MCF 10A (cell line): Measurements from ENCODE around the gene FST. TPM values are rescaled to one million over a fixed set of nuclear protein-coding genes. Genes with fewer than 3 reads are reported as not detected.

Source experiments
- BruUV-seq: library from RNA; stranded (reverse); fragments of 400-500 nt; replicated peaks from 2 replicates; lab custom pipeline; 2021; lab: Mats Ljungman, UMichigan
- CTCF ChIA-PET: fragments of 300-600 bp; sonication (Branson Sonifier 250); formaldehyde crosslinking; extraction: SDS; loops from one replicate; lab custom pipeline; 2021; ENCODE audit warnings: antibody characterized with exemption, inconsistent platforms; lab: Yijun Ruan, JAX
- POLR2A ChIA-PET: fragments of 300-600, 350-650 bp; sonication (Branson Sonifier 250); formaldehyde crosslinking; extraction: SDS; loops from one replicate; lab custom pipeline; 2020; ENCODE audit warnings: antibody characterized with exemption, inconsistent platforms; lab: Yijun Ruan, JAX
- DNase-seq: peaks from one replicate; pipeline ENCODE4 v3.0.0-alpha.2; 2018; ENCODE audit not compliant: unreplicated experiment
- H3K27ac Mint-ChIP-seq: one replicate; pipeline ENCODE4 v1.8.0; 2022; ENCODE audit warnings: mild to moderate bottlenecking, low read depth, mixed read lengths; ENCODE audit not compliant: unreplicated experiment
- H3K27me3 Mint-ChIP-seq: one replicate; pipeline ENCODE4 v1.8.0; 2022; ENCODE audit warnings: mixed read lengths; ENCODE audit not compliant: insufficient read depth, unreplicated experiment
- H3K36me3 Mint-ChIP-seq: one replicate; pipeline ENCODE4 v1.8.0; 2022; ENCODE audit warnings: mild to moderate bottlenecking, moderate library complexity, mixed read lengths; ENCODE audit not compliant: insufficient read depth, unreplicated experiment
- H3K4me1 Mint-ChIP-seq: one replicate; pipeline ENCODE4 v1.8.0; 2022; ENCODE audit warnings: mixed read lengths; ENCODE audit not compliant: insufficient read depth, unreplicated experiment
- H3K4me3 Mint-ChIP-seq: one replicate; pipeline ENCODE4 v1.8.0; 2022; ENCODE audit warnings: mild to moderate bottlenecking, moderate library complexity, mixed read lengths; ENCODE audit not compliant: unreplicated experiment
- H3K9me3 Mint-ChIP-seq: one replicate; pipeline ENCODE4 v1.8.0; 2022; ENCODE audit warnings: mixed read lengths; ENCODE audit not compliant: unreplicated experiment
- intact Hi-C: fragments of 100-400 bp; cut with micrococcal nuclease; formaldehyde crosslinking; loops from 2 replicates; pipeline ENCODE4 v1.14.1; 2022
- total RNA-seq: library from RNA; stranded (reverse); gene quantifications from 2 replicates; pipeline ENCODE4 v1.2.3, GENCODE V29; 2022
- TF ChIP-seq, protein P1 (sequence below): fragments of 200-600 bp; IDR thresholded peaks from one replicate; pipeline ENCODE4 v1.8.0; 2022; ENCODE audit warnings: antibody characterized with exemption, mild to moderate bottlenecking; ENCODE audit not compliant: unreplicated experiment

Gene FST
- total RNA-seq, 1 experiment from 2014 or later, result 7.3 TPM

GRCh38 chr5:53503562-53504218 is 23.3 kb downstream of the FST start:
- H3K36me3 Mint-ChIP-seq, result no peaks in the 10 kb centered on the region
- H3K27ac Mint-ChIP-seq, result no peak overlapping the region
- no peak for DNase-seq
- H3K27me3 Mint-ChIP-seq, result no peaks in the 10 kb centered on the region
- ChIA-PET POLR2A (interaction anchor here (0.7 to 1.0 kb wide), 3 partner anchors 10 to 22 kb away, joined by 3 to 4 read pairs (median 3); no protein-coding TSS in a partner anchor), CTCF (interaction anchor here (0.6 kb wide), 1 partner anchor 121 kb away, joined by 3 read pairs; no protein-coding TSS in a partner anchor)
- H3K9me3 Mint-ChIP-seq, result peaks cover 10% of the 10 kb centered on the region
- H3K4me1 Mint-ChIP-seq, result no peaks in the 10 kb centered on the region
- TF ChIP-seq, protein P1, sequence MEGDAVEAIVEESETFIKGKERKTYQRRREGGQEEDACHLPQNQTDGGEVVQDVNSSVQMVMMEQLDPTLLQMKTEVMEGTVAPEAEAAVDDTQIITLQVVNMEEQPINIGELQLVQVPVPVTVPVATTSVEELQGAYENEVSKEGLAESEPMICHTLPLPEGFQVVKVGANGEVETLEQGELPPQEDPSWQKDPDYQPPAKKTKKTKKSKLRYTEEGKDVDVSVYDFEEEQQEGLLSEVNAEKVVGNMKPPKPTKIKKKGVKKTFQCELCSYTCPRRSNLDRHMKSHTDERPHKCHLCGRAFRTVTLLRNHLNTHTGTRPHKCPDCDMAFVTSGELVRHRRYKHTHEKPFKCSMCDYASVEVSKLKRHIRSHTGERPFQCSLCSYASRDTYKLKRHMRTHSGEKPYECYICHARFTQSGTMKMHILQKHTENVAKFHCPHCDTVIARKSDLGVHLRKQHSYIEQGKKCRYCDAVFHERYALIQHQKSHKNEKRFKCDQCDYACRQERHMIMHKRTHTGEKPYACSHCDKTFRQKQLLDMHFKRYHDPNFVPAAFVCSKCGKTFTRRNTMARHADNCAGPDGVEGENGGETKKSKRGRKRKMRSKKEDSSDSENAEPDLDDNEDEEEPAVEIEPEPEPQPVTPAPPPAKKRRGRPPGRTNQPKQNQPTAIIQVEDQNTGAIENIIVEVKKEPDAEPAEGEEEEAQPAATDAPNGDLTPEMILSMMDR, result no peak
- no peak overlapping the region for H3K4me3 Mint-ChIP-seq
- BruUV-seq, result no TSS peak
- intact Hi-C loops, result no loop called here

GRCh38 chr5:53507013-53507412 is 26.6 kb downstream of the FST start:
- ChIA-PET POLR2A (no interaction called here), CTCF (interaction anchor here (0.8 kb wide), 1 partner anchor 22 kb away, joined by 5 read pairs; no protein-coding TSS in a partner anchor)
- Mint-ChIP-seq H3K27me3 (no peaks in the 10 kb centered on the region), H3K4me1 (no peaks in the 10 kb centered on the region), H3K36me3 (no peaks in the 10 kb centered on the region), H3K27ac (no peak overlapping the region), H3K4me3 (no peak overlapping the region), H3K9me3 (peaks cover 20% of the 10 kb centered on the region)
- TF ChIP-seq, protein P1, result no peak
- intact Hi-C loops, result no loop called here
- BruUV-seq, result no TSS peak
- no peak for DNase-seq

- ChIA-PET CTCF (interaction anchor here (0.8 to 1.0 kb wide), 2 partner anchors 14 to 21 kb away, joined by 3 to 5 read pairs; no protein-coding TSS in a partner anchor), POLR2A (no interaction called here)
- Mint-ChIP-seq H3K9me3 (peaks cover 20% of the 10 kb centered on the region), H3K27me3 (no peaks in the 10 kb centered on the region), H3K4me3 (no peak overlapping the region), H3K4me1 (no peaks in the 10 kb centered on the region), H3K27ac (no peak overlapping the region), H3K36me3 (no peaks in the 10 kb centered on the region)
- DNase-seq, result no peak
- intact Hi-C loops, result no loop called here
- BruUV-seq, result no TSS peak
- TF ChIP-seq, protein P1, result no peak
Observed at GRCh38 chr5:53508125-53508524, 27.7 kb downstream of the FST start.

DNA sequence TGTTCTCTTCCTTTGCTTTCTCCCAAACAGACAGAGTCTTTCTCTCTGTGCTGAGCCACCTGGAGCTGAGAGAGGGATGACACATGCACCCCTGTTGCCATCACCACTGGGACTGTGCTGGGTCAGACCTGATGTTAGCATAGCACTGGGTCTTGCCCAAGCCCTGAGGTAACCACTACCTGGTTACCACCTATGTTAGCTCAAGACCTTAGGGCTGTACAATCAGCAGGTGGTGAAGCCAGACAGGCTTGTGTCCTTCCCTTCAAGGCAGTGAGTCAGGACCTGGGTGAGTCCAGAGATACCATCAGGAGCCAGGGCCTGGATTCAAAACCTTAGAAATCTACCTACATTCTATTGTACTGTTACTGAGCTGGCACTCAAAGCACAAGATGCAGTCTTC is 32.1 kb downstream of the FST start:
- POLR2A ChIA-PET, result no interaction called here
- intact Hi-C loops, result no loop called here
- no peak overlapping the region for H3K27ac Mint-ChIP-seq

More for the DNA sequence above, 32.1 kb downstream of the FST start:
- no TSS peak for BruUV-seq
- H3K36me3 Mint-ChIP-seq, result no peaks in the 10 kb centered on the region
- H3K9me3 Mint-ChIP-seq, result peaks cover 11% of the 10 kb centered on the region
- no peak for DNase-seq
- H3K27me3 Mint-ChIP-seq, result no peaks in the 10 kb centered on the region
- no peaks in the 10 kb centered on the region for H3K4me1 Mint-ChIP-seq
- TF ChIP-seq, protein P1, result no peak
- CTCF ChIA-PET, result interaction anchor here (0.7 kb wide), 1 partner anchor 717 kb away, joined by 3 read pairs; no protein-coding TSS in a partner anchor
- no peak overlapping the region for H3K4me3 Mint-ChIP-seq
